Sigmoid colon (tissue), 7 donors: ENCODE data around the gene MACC1. TPM values are rescaled to one million over a fixed set of nuclear protein-coding genes. Genes with fewer than 3 reads are reported as not detected.
"Not testable (repeated sequence)": the region's sequence is repeated elsewhere in the genome, so short reads cannot be mapped to it uniquely, and the experiment has no call there.

Experiments
- DNase-seq: peaks from one replicate; pipeline ENCODE4 v3.0.0-alpha.2; 2019
- H3K27ac ChIP-seq, 4 donors: fragments of 200-600 bp; sonication (generic); one replicate each; pipeline ENCODE4 v1.5.1; 2016 to 2019; ENCODE audit warnings: mild to moderate bottlenecking in 1 of 4
- H3K27me3 ChIP-seq, 3 donors: fragments of 200-600 bp; sonication (generic); one replicate each; pipeline ENCODE4 v1.5.1; 2019; ENCODE audit warnings: mild to moderate bottlenecking in 1 of 3
- H3K36me3 ChIP-seq, 4 donors: fragments of 200-600 bp; sonication (generic); one replicate each; pipeline ENCODE4 v1.5.1; 2016 to 2019
- H3K4me1 ChIP-seq, 4 donors: fragments of 200-600 bp; sonication (generic); one replicate each; pipeline ENCODE4 v1.5.1; 2017 to 2019
- H3K4me3 ChIP-seq, 4 donors: fragments of 200-600 bp; sonication (generic); one replicate each; pipeline ENCODE4 v1.5.1; 2017 to 2019; ENCODE audit warnings: mild to moderate bottlenecking in 2 of 4, moderate library complexity in 1 of 4
- H3K9me3 ChIP-seq, 4 donors: fragments of 200-600 bp in 3 of 4; sonication (generic) in 3 of 4; one replicate each; pipeline versions ENCODE4 v1.5.1 to v1.6.1; 2013 to 2019
- CTCF ChIP-seq, 4 experiments: fragments of 450-650 bp in 3 of 4; fragments of 200-600 bp in 1 of 4; IDR thresholded peaks; one replicate each; pipeline ENCODE4 v1.5.1; 2016 to 2019; ENCODE audit warnings: antibody characterized with exemption in 4 of 4, mild to moderate bottlenecking in 3 of 4, moderate library complexity in 2 of 4
- EP300 ChIP-seq, 4 donors: sonication (generic); formaldehyde crosslinking; IDR thresholded peaks; one replicate each; pipeline ENCODE4 v1.6.1; 2017; ENCODE audit warnings: antibody characterized with exemption in 4 of 4
- POLR2A ChIP-seq, 2 donors: fragments of 450-650 bp; IDR thresholded peaks; one replicate each; pipeline ENCODE4 v1.6.1; 2016; ENCODE audit warnings: antibody characterized with exemption in 2 of 2, mild to moderate bottlenecking in 2 of 2, moderate library complexity in 2 of 2
- POLR2AphosphoS5 ChIP-seq, 4 donors: sonication (generic); formaldehyde crosslinking; IDR thresholded peaks; one replicate each; pipeline ENCODE4 v1.6.1; 2017; ENCODE audit warnings: antibody characterized with exemption in 4 of 4
- WGBS, 2 donors: extraction: QIAGEN DNeasy Blood & Tissue Kit; methylation state at CpG; one replicate each; pipeline ENCODE4 v1.1.7; 2013; 5-methylcytosine and 5-hydroxymethylcytosine counted together
- intact Hi-C: fragments of 100-400 bp; cut with DNase I; formaldehyde crosslinking; loops from one replicate; pipeline ENCODE4 v1.15.1; 2023
- polyA plus RNA-seq, 3 donors: library from polyadenylated mRNA; stranded (reverse); fragments of 200-250 nt; gene quantifications; one replicate each; pipeline ENCODE4 v1.2.3, GENCODE V29; 2013
- total RNA-seq, 4 donors: library from RNA; depleted of rRNA; stranded (reverse); fragments of >200 nt; gene quantifications; one replicate each; pipeline ENCODE4 v1.1.0, GENCODE V29; 2016
- donor health status: healthy with polysubstance abuse.
- donor health status: Bipolar disorder and iron deficiency.
- donor health status: healthy.

The MACC1 gene
- total and polyA plus RNA-seq, 7 donors, result under 0.01 to 2.1 (median 0.60) TPM; not detected in 2

- 57 to 75% methylated on average over 1 of the region's 1 CpG for WGBS, 2 donors
- Histone ChIP-seq H3K27ac (no peak overlapping the region), H3K36me3 (no peaks in the 10 kb centered on the region), H3K9me3 (peaks cover 0 to 2% (median 0%) of the 10 kb centered on the region in 4 donors), H3K4me1 (peaks cover 0 to 5% (median 3%) of the 10 kb centered on the region in 4 donors), H3K27me3 (no peaks in the 10 kb centered on the region), H3K4me3 (no peak overlapping the region)
- intact Hi-C loops, result no loop called here
- DNase-seq, result no peak
- TF ChIP-seq EP300 (IDR thresholded peaks at IDR 0.05) (no peak), POLR2A (IDR thresholded peaks at IDR 0.05) (no peak), POLR2AphosphoS5 (IDR thresholded peaks at IDR 0.05) (no peak), CTCF (IDR thresholded peaks at IDR 0.05) (no peak)
Observed at GRCh38 chr7:20193242-20193777, 23.9 kb downstream of the MACC1 start.

GRCh38 chr7:20191391-20191869, 25.8 kb downstream of the MACC1 start:
- intact Hi-C loops, result no loop called here
- Histone ChIP-seq H3K36me3 (no peaks in the 10 kb centered on the region), H3K4me1 (peaks cover 0 to 5% (median 3%) of the 10 kb centered on the region in 4 donors), H3K27me3 (no peaks in the 10 kb centered on the region), H3K9me3 (peaks cover 0 to 2% (median 0%) of the 10 kb centered on the region in 4 donors), H3K27ac (no peak overlapping the region), H3K4me3 (no peak overlapping the region)
- no peak for DNase-seq
- 91 to 94% methylated on average over 11 of the region's 11 CpGs for WGBS, 2 donors
- TF ChIP-seq CTCF (IDR thresholded peaks at IDR 0.05) (no peak), EP300 (IDR thresholded peaks at IDR 0.05) (no peak), POLR2A (IDR thresholded peaks at IDR 0.05) (no peak), POLR2AphosphoS5 (IDR thresholded peaks at IDR 0.05) (no peak)

DNA sequence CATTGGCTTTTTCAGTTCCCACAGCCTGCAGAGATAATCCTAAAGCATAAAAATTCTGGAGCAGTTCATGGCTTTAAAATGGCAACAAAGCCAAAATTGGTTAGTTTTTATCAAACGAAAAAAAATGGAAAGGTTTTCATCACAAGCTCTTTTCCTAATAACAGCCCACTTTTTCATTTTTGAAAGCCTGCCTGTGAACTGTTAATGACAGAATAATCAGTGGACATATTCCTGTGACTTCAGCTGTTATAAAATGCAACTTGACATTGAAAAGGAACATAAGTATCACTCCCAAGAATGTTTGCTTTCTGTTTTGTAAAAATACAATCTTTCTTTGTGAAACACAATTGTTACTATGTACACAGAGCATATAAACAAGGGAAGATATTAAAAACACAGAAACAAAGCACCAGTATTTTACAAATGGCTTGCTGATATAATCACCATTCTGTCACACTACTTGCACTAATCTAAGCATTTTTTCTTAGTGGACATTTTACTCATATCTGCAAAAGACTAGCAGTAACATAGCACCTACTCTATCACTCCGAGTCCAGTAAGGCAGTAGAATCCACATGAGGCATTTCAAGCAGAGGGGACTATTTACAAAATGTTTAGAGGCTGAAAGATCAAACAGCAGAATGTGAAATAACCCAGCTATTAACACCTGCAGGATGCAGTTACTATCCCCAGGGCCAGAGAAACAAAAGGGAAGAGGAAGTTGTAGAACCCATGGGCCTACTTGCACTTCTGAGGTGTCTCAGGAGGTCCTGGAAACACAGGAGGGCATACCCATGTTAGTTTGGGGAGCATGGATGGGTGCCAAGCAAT, 26.4 kb downstream of the MACC1 start:
- 30 to 53% methylated on average over 2 of the region's 2 CpGs for WGBS, 2 donors
- H3K4me1 ChIP-seq, result peaks cover 0 to 5% (median 3%) of the 10 kb centered on the region in 4 donors
- intact Hi-C loops, result no loop called here
- DNase-seq, result no peak
- TF ChIP-seq POLR2AphosphoS5 (IDR thresholded peaks at IDR 0.05) (no peak), EP300 (IDR thresholded peaks at IDR 0.05) (no peak), POLR2A (IDR thresholded peaks at IDR 0.05) (no peak), CTCF (IDR thresholded peaks at IDR 0.05) (no peak)
- no peak overlapping the region for H3K4me3 ChIP-seq
- no peaks in the 10 kb centered on the region for H3K36me3 ChIP-seq
- peaks cover 0 to 2% (median 0%) of the 10 kb centered on the region in 4 donors for H3K9me3 ChIP-seq
- no peak overlapping the region for H3K27ac ChIP-seq
- H3K27me3 ChIP-seq, result no peaks in the 10 kb centered on the region

- TF ChIP-seq POLR2AphosphoS5 (IDR thresholded peaks at IDR 0.05) (no peak), EP300 (IDR thresholded peaks at IDR 0.05) (no peak), POLR2A (IDR thresholded peaks at IDR 0.05) (no peak)
- no peak for DNase-seq
- intact Hi-C loops, result no loop called here
Observed at GRCh38 chr7:20189852-20190251, 27.3 kb downstream of the MACC1 start.

GRCh38 chr7:20188567-20188966, 28.6 kb downstream of the MACC1 start:
- TF ChIP-seq CTCF (IDR thresholded peaks at IDR 0.05) (no peak), POLR2AphosphoS5 (IDR thresholded peaks at IDR 0.05) (no peak), POLR2A (IDR thresholded peaks at IDR 0.05) (no peak), EP300 (IDR thresholded peaks at IDR 0.05) (no peak)
- no peaks in the 10 kb centered on the region for H3K36me3 ChIP-seq
- intact Hi-C loops, result no loop called here
- H3K9me3 ChIP-seq, result peaks cover 0 to 2% (median 0%) of the 10 kb centered on the region in 4 donors
- H3K27me3 ChIP-seq, result no peaks in the 10 kb centered on the region
- H3K4me1 ChIP-seq, result no peaks in the 10 kb centered on the region
- no peak overlapping the region for H3K27ac ChIP-seq
- H3K4me3 ChIP-seq, result no peak overlapping the region
- DNase-seq, result no peak
- WGBS, 2 donors, result 63 to 86% methylated on average over 1 of the region's 1 CpG

More at GRCh38 chr7:20189852-20190251, 27.3 kb downstream of the MACC1 start:
- no peak overlapping the region for H3K4me3 ChIP-seq
- peaks cover 0 to 5% (median under 1%) of the 10 kb centered on the region in 4 donors for H3K4me1 ChIP-seq
- H3K27me3 ChIP-seq, result no peaks in the 10 kb centered on the region
- no peaks in the 10 kb centered on the region for H3K36me3 ChIP-seq
- H3K9me3 ChIP-seq, result peaks cover 0 to 2% (median 0%) of the 10 kb centered on the region in 4 donors
- no peak overlapping the region for H3K27ac ChIP-seq

DNA sequence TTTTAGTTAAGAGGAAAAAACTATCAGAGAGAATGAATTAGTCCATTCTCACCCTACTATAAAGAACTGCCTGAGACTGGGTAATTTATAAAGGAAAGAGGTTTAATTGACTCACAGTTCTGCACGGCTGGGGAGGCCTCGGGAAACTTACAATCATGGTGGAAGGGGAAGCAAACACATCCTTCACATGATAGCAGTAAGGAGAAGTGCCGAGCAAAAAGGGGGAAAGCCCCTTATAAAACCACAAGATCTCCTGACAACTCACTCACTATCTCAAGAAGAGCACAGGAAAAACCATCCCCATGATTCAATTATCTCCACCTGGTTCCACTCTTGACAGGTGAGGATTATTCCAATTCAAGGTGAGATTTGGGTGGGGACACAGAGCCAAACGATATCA, 29.3 kb downstream of the MACC1 start:
- intact Hi-C loops, result not testable (repeated sequence)
- 74 to 84% methylated on average over 4 of the region's 4 CpGs for WGBS, 2 donors

More for the DNA sequence above, 29.3 kb downstream of the MACC1 start:
- not testable (repeated sequence) for H3K4me1 ChIP-seq, H3K4me3 ChIP-seq, DNase-seq, H3K9me3 ChIP-seq, H3K27me3 ChIP-seq, H3K36me3 ChIP-seq, H3K27ac ChIP-seq
